ENCODE data around the gene PAM. TPM values are rescaled to one million over a fixed set of nuclear protein-coding genes. Genes with fewer than 3 reads are reported as not detected.

Gene PAM
- total RNA-seq, 2 experiments from 2014 or later, result 15.1 to 16.1 TPM

DNA sequence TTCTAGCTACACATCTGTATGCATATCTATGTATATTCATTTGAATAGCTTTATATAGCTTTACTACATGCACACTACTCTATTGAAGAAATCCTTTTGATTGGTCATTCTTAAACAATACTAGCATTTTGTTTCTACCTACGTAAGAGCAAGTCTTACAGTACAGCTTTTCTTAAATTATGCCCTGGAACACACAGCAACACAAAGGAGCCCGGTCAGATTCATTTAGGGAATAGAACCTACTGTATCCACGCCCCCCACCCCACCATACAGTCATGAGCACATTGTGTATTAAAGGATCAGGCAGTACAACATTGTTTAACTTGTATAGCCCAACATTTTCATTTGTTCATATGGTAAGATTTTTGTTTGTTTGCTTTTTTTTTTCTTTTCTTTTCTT lies 202.0 kb downstream of the PAM start:
- intact Hi-C loops (cut with DNase I, micrococcal nuclease), result no loop called here
- POLR2A ChIA-PET, result no interaction called here

DNA sequence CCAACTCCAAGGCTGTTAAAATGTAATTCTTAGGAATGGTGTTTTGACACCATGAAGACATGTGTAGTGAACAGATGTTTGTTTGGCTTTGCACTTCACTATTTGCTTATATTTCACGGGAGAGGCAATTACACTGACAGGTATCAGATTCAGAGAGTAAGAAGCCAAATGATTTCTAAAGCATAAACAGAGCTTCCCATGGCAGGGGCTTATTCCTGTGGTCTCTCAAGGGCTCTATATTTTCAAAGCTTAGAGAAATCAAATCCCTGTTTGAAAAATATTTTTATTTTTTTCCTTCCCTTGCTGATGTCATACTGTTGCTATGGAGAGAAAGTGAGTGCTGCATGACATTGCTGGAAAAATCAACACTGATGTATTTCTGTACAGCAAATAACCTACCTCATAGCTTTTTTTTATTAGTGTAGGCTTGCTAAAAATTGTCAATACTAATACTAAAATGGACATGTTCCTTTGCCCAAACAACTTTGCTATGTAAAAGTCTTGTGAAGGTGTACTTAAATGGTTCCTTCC lies 203.4 kb downstream of the PAM start:
- DNase-seq (no peak), ATAC-seq (ENCODE audit: poor library complexity) (no peak)
- Histone ChIP-seq H3K4me3 (ENCODE audit: low read length) (no peak overlapping the region), H3K4me1 (ENCODE audit: insufficient read depth, low read length) (no peaks in the 10 kb centered on the region), H3K27me3 (ENCODE audit: control insufficient read depth in 1 of 2, insufficient read depth in 2 of 2, low read length in 2 of 2) (no peaks in the 10 kb centered on the region), H3K27ac (ENCODE audit: low read depth in 1 of 2, low read length in 2 of 2) (no peak overlapping the region), H3K9me3 (ENCODE audit: control insufficient read depth in 1 of 2, insufficient read depth in 1 of 2, low read length in 2 of 2) (no peaks in the 10 kb centered on the region), H3K36me3 (ENCODE audit: insufficient read depth, low read length) (no peaks in the 10 kb centered on the region)
- H3K4me3 Mint-ChIP-seq, result no peak overlapping the region
- TF ChIP-seq CTCF (IDR thresholded peaks at IDR 0.05), result no peak
- CTCF ChIA-PET, result interaction anchor here (0.9 kb wide), 1 partner anchor 38 kb away, joined by 4 read pairs; no protein-coding TSS in a partner anchor
- POLR2A ChIA-PET, result interaction anchor here (0.7 kb wide), 1 partner anchor 22 kb away, joined by 3 read pairs; no protein-coding TSS in a partner anchor
- no peaks in the 10 kb centered on the region for H3K27me3 Mint-ChIP-seq
- peaks cover 14% of the 10 kb centered on the region for H3K36me3 Mint-ChIP-seq (ENCODE audit: low read depth)
- no peak overlapping the region for H3K27ac Mint-ChIP-seq
- H3K9me3 Mint-ChIP-seq, result no peaks in the 10 kb centered on the region
- intact Hi-C loops (cut with DNase I, micrococcal nuclease), result no loop called here
- no peaks in the 10 kb centered on the region for H3K4me1 Mint-ChIP-seq (ENCODE audit: low read depth)

More for the DNA sequence above, 202.0 kb downstream of the PAM start:
- Histone ChIP-seq H3K27me3 (ENCODE audit: control insufficient read depth in 1 of 2, insufficient read depth in 2 of 2, low read length in 2 of 2) (no peaks in the 10 kb centered on the region), H3K27ac (ENCODE audit: low read depth in 1 of 2, low read length in 2 of 2) (no peak overlapping the region), H3K9me3 (ENCODE audit: control insufficient read depth in 1 of 2, insufficient read depth in 1 of 2, low read length in 2 of 2) (no peaks in the 10 kb centered on the region), H3K4me1 (ENCODE audit: insufficient read depth, low read length) (no peaks in the 10 kb centered on the region), H3K36me3 (ENCODE audit: insufficient read depth, low read length) (peaks cover 2% of the 10 kb centered on the region), H3K4me3 (ENCODE audit: low read length) (no peak overlapping the region)
- CTCF ChIA-PET, result no interaction called here
- ATAC-seq (ENCODE audit: poor library complexity) (no peak), DNase-seq (no peak)
- H3K36me3 Mint-ChIP-seq (ENCODE audit: low read depth), result peaks cover 19% of the 10 kb centered on the region
- no peak for TF ChIP-seq CTCF (IDR thresholded peaks at IDR 0.05)
- no peaks in the 10 kb centered on the region for H3K27me3 Mint-ChIP-seq
- no peak overlapping the region for H3K4me3 Mint-ChIP-seq
- no peaks in the 10 kb centered on the region for H3K9me3 Mint-ChIP-seq
- no peaks in the 10 kb centered on the region for H3K4me1 Mint-ChIP-seq (ENCODE audit: low read depth)
- H3K27ac Mint-ChIP-seq, result no peak overlapping the region

DNA sequence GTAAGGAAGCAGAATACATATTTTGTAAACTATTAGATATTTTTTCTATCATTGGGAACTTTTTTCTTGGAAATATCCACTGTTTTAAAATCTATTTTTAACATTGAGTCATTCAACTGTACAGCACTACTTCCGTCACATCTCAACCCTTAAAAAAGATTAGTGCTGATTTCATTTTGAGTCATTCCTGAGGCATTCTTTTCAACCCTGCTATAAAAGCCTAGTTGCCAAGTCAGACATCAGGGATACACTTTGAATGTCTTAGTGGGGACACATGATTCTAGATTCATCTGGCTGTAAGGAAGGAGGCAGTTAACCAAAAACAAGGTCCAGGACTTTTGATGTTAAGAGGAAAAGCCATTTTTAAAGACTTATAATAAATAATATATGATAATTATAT lies 203.9 kb downstream of the PAM start:
- intact Hi-C loops (cut with DNase I, micrococcal nuclease), result no loop called here
- H3K4me3 Mint-ChIP-seq, result no peak overlapping the region
- DNase-seq (no peak), ATAC-seq (ENCODE audit: poor library complexity) (no peak)
- TF ChIP-seq CTCF (IDR thresholded peaks at IDR 0.05), result no peak
- H3K4me1 ChIP-seq (ENCODE audit: insufficient read depth, low read length), result no peaks in the 10 kb centered on the region
- POLR2A ChIA-PET, result no interaction called here
- no peaks in the 10 kb centered on the region for H3K9me3 ChIP-seq (ENCODE audit: control insufficient read depth in 1 of 2, insufficient read depth in 1 of 2, low read length in 2 of 2)
- H3K4me1 Mint-ChIP-seq (ENCODE audit: low read depth), result no peaks in the 10 kb centered on the region
- no peak overlapping the region for H3K27ac Mint-ChIP-seq
- peaks cover 14% of the 10 kb centered on the region for H3K36me3 Mint-ChIP-seq (ENCODE audit: low read depth)
- CTCF ChIA-PET, result no interaction called here
- H3K27ac ChIP-seq (ENCODE audit: low read depth in 1 of 2, low read length in 2 of 2), result no peak overlapping the region
- H3K9me3 Mint-ChIP-seq, result no peaks in the 10 kb centered on the region
- no peak overlapping the region for H3K4me3 ChIP-seq (ENCODE audit: low read length)
- H3K27me3 Mint-ChIP-seq, result no peaks in the 10 kb centered on the region
- H3K36me3 ChIP-seq (ENCODE audit: insufficient read depth, low read length), result no peaks in the 10 kb centered on the region
- H3K27me3 ChIP-seq (ENCODE audit: control insufficient read depth in 1 of 2, insufficient read depth in 2 of 2, low read length in 2 of 2), result no peaks in the 10 kb centered on the region

Data from CD4-positive, alpha-beta T cell (primary cell).